HG02973 (cell line): ENCODE results near the gene ISOC2.
"Not testable (repeated sequence)": the region's sequence is repeated elsewhere in the genome, so short reads cannot be mapped to it uniquely, and the experiment has no call there.

Experiments
- ATAC-seq: cut with Tn5 transposase; IDR thresholded peaks from one replicate; pipeline ENCODE4 v1.9.1; 2021; ENCODE audit warnings: moderate library complexity; ENCODE audit not compliant: unreplicated experiment

ISOC2 gene, protein sequence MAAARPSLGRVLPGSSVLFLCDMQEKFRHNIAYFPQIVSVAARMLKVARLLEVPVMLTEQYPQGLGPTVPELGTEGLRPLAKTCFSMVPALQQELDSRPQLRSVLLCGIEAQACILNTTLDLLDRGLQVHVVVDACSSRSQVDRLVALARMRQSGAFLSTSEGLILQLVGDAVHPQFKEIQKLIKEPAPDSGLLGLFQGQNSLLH

DNA sequence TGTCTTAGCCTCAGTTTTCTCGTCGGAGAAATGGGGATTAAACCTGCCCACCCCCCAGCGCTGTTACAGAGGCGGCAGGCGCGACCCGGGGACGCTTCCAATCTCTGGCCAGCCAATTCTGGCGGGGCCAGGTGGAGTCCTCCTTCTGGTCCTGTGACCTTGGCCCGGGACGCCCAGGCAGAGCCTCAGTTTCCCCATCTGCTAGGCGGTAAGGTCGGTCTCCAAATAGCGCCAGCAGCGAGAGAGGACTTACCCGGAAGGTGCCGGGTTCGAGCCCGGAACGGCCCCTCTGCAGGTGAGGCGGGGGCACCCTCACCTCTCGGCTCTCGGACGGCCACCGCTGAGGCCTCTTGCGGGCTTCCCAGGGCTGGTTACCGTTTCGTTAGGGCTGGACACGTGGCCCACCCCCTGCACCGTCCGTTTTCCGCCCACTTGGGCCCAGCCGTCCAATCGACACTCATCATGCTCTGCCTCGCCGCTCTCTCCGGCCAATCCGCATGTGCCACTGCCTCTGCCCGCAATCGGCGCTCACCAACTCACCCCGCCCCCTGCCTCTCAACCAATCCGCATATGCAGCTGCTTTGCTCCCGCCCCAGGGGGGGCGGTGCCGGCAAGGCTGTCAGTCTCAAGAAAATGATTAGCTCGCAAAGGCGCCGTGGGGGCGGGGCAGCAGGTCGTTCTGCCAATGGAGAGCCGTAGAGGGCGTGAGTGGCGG is at the start of gene ISOC2:
Gene ISOC2, minus strand, starts transcription at position 384 of the 715 bp plus-strand sequence. CDS start 5,156 bp downstream, outside the sequence.
- peak; percentile 87 for ATAC-seq

DNA sequence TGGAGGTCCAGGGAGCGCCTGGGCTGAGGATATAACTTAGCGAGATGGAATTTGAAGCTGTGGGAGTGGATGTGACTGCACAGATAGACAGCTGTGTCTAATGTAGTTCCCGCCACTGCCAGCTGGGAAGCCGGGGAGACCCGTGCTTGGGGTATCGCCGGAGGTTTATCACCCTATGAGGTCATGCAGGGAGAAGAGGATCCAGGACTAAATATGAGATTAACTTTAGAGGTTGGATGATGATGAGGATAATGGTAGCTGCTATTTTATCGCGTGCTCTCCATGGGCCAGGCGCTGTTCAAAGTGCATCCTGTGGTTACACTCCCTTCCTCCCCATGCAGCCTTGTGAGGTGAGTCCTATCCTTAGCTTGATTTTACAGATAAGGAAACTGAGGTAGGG is 46.7 kb upstream of the ISOC2 start:
- ATAC-seq = no peak

DNA sequence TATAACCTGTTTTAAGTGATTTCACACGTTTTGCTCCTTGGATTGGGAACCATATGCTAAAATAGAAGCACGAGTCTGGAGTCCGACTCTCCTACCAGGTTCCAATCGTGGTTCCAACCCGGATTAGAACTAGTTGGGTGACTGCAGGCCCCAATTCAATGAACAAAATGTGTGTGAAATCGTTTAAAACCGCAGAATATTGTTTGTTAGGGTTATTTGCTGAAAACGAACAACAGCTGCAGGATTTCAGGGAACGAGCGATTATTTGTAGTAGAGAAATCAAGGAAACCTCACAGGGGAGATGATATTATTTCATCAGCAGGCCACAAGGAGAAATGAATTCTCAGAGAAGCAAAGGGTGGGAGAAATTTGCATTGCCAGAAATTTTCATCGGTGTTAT is 43.5 kb upstream of the ISOC2 start:
- no peak for ATAC-seq

DNA sequence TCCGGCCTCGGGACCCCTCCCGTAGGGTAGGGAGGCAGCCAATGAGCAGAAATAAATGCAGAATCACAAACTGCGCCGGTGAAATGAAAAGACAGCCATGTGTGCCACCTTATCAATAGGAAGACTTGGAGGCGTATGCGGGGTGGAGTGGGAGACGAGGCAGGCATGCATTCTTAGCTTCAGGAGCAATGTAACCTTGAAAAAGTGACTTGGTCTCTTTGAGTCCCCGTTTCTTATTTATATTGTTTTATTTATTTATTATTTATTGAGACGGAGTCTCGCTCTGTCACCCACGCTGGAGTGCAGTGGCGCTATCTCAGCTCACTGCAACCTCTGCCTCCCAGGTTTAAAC is 42.8 kb upstream of the ISOC2 start:
- ATAC-seq = no peak

DNA sequence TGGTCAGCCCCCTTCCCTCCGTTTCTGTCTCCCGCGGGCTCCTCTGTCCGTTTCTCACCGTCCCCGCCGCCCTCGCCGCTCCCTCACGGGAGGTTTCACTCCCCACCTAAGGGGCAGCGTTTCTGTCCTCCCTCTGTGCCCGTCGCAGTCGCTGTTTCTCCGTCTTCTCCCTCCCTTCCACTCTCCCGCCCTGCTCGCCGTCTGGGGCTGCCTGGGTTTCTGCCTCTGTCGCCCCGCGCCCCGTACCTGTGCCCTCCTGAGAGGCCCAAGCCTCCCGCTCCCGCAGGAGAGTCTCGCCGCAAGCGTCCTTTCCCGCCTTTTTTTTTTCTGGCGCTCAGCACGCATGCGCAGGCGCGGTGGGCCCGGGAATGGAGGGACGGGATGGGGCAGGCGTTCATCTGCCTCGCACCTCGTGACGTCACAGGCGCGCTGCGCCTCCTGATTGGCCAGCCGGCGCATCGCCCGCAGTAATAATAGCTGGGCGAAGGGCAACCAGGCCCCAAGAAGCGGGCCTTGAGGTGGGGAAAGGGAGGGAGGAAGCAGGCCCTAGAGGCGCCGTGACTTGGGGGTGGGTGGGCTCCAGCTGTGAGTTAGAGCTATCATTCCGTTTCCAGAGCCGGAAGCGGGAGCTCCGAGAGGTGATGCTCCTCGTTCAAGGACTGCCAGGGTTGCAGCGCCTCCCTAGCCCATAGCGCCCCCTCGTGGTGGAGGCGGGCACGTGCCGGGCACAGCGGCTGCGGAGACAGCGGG is 42.2 kb upstream of the ISOC2 start:
- peak; percentile 81 for ATAC-seq

DNA sequence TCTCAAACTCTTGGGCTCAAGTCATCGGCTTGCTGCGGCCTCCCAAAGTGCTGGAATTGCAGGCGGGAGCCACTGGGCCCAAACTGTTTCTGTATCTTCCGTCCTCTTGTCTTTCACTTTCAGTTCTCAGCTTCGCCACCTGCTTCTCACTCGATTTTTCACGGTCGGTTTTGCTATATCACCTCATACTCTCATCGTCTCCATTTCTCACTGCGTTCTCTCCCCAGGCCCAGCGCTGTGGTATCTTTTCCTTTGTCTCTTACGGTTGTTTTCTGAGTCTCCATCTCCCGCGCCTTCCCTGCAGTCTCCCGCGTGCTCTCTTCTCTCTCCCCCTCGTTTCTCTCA is 41.7 kb upstream of the ISOC2 start:
- no peak for ATAC-seq

DNA sequence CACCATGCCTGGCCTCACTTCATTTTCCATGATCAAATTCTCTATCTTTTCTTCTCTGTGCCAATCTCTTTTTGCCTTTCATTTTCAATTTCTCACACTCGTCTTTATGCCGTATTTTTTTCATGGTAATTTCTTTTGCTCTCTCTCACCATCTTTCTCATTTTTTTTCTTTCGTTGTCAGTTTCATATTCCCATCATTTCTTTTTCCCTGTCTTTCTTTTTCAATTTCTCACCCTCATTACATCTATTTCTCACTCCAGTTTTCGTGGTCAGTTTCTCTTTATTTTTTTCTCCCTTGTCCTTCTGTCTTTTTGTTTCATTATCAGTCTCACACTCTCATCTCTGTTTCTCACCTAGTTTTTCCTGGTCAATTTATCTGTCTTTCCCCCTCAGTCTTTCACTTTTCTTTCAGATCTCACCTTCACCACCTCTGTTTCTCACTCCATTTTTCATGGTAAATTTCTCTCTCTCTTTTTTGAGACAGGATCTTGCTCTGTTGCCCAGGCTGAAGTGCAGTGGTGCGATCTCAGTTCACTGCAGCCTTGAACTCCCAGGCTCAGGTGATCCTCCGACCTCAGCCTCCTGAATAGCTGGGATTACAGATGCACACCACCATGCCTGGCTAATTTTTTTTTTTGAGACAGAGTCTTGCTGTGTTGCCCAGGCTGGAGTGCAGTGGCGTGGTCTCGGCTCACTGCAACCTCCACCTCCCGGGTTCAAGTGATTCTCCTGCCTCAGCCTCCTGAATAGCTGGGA is 40.9 kb upstream of the ISOC2 start:
- ATAC-seq = no peak

DNA sequence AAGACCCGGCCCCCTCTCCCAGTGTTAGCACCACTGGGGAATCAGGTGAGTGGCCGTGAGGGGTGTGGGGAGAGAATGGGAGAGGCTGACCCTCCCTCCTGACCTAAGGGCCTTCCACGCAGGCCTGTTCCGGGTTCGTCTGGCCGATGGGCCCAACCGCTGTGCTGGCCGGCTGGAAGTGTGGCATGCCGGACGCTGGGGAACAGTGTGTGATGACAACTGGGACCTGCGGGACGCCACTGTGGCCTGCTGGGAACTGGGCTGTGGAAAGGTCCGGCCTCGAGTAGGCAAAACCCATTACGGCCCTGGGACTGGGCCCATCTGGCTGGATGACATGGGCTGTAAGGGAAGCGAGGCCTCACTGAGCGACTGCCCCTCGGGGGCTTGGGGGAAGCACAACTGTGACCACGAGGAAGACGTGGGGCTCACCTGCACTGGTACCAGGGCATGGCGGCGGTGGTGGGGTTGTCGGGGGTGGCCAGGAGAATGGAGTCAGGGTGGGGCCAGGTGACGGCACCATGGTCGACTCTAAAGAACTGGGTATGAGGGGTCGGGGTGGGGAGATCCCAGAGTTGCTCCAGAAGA is 39.0 kb upstream of the ISOC2 start:
- ATAC-seq = no peak

DNA sequence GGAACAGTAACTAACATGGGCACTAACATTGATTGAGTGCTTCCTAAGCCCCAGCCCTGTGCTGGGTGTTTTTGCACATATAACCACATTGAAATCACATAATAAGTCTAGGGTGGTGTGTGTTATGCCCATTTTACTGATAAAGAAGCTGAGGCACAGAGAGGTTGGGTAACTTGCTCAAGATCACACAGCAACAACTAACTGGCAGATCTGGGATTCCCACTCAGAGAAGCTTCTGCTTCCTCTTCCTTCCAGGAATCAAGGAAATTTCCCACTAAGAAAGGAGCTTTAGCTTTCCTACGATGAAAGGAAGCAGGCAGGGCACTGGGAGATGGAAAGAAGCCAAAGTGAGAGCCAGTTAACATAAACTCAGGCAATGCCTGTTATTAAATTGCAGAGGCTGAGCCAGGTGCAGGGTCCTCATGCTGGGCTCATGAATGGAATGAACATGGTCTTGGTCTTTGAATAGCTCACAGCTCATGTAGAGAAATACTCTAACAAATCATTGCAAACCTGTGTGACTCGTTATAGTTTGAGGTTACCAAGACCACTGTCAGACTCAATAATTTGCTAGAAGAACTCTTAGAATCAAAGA is 36.9 kb upstream of the ISOC2 start:
- no peak for ATAC-seq

DNA sequence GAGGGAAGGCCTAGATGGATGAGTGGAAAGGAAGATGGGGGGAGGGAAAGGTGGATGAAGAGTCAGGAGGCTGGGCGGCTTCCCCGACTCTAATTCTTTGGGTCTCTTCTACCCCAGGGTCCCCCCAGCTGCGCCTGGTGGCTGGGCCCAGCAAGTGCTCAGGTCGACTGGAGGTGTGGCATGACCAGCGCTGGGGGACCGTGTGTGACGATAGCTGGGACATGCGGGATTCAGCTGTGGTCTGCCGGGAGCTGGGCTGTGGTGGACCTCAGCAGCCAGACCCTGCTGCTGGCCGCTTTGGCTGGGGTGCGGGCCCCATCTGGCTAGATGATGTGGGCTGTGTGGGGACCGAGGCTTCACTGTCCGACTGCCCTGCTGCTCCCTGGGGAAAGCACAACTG is 36.3 kb upstream of the ISOC2 start:
- no peak for ATAC-seq

DNA sequence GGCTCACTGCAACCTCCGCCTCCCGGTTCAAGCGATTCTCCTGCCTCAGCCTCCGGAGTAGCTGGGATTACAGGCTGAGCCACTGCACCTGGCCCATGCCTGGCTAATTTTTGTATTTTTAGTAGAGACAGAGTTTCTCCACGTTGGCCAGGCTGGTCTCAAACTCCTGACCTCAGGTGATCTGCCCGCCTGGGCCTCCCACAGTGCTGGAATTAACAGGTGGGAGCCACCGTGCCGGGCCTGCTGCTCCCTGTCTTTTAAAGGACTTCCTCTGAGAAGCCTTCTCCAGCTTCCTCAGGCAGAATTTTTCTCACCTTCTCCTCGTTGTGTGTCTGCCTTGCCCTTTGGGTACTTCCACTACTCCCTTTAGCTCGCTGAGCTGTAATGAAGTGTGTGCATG is 35.4 kb upstream of the ISOC2 start:
- ATAC-seq = not testable (repeated sequence)

DNA sequence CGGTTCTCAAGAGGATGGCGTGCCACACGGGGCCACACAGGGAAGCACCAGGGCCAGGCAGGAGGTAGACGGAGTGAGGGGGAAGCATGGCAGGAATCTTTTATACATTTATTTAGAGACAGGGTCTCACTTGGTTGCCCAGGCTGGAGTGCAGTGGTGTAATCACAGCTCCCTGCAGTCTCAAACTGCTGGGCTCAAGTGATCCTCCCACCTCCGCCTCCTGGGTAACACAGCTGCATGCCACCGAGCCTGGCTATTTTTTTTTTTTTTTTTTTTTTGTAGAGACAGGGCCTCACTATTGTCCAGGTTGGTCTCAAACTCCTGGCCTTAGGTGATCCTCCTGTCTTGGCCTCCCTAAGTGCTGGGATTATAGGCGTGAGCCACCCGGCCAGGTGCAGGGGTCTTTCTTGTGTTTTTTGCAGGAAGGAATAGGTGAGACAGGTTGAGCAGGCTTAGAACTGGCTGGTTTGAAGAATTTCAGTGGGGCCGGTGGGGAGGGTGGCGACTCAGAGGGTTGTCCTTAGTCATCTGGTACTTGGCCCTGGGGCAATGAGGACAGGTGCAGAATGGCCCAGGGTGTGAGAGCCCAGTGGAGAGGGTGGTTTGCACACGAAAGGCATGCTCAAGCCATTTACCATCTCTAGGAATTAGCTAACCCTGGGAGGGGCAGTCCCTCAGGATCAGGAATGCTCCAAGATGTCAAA is 34.4 kb upstream of the ISOC2 start:
- ATAC-seq = no peak

DNA sequence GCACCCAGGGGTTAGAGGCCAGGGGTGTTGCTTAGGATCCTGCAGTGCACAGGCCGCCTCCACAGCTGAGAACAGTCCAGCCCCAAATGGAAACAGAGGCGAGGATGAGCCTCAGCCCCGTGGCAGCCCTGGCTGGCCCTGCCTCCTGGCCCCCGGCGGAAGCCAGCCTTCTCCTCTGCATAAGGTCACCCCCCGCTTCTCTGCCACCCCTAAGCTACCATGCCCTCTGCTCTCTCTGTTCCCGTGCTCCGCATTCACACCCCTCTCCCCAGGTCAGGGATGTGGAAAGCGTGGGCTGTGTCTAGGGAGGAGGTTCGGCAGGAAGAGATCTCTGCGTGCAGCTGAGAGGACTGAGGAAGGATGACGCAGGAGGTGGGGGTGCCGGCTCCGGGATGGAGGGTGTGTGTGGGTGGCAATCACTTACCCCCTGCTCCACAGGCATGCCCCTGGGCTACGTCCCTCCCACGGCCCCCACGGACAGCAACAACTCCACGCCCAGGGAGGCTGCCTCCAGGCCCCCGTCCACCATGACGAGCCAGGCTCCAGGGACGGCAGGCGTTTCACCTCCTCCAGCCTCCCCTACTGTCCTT is 32.8 kb upstream of the ISOC2 start:
- no peak for ATAC-seq

DNA sequence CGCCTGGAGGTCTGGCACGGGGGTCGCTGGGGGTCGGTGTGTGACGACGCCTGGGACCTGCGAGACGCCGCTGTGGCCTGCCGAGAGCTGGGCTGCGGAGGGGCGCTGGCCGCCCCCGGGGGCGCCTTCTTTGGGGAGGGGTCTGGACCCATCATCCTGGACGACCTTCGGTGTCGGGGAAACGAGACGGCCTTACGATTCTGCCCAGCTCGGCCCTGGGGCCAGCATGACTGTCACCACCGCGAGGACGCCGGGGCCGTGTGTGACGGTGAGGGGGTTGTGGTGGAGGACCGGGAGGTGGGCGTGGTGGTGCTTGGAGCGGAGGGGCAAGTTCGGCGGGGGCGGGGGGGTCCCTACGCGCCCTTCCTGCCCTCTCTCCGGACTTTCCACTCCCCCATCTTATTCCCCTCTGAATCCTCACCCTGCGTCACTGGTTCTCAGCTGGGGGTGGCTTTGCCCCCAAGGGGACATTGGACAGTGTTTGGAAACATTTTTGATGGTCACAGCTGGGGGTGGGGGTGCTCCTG is 32.3 kb upstream of the ISOC2 start:
- ATAC-seq = no peak

DNA sequence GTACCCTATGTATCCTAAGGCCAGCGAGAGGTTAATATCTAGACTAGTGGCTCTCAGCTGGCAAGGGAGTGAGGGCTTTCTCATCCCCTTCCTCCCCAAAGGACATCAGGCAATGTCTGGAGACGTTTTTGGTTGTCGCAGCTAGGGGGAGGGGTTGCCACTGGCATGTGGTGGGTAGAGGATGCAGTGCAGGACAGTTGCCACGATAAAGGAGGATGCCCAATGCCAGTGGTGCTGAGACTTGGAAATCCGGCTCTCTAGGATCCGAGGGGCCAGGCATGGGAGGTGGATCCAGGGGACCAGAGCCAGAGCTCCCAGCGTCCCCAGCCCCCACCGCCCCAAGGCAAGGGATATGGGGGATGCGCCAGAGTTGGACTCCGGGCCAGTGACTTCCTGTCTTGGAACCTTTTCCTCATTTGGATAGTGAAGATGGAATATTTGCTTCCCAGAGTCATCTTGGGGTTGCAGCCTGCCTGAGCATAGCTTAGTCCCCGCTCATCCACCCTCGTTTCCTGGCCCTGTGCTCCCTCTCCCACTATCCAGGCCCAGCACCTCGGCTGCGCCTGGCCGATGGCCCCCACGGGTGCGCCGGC is 31.7 kb upstream of the ISOC2 start:
- ATAC-seq = no peak

DNA sequence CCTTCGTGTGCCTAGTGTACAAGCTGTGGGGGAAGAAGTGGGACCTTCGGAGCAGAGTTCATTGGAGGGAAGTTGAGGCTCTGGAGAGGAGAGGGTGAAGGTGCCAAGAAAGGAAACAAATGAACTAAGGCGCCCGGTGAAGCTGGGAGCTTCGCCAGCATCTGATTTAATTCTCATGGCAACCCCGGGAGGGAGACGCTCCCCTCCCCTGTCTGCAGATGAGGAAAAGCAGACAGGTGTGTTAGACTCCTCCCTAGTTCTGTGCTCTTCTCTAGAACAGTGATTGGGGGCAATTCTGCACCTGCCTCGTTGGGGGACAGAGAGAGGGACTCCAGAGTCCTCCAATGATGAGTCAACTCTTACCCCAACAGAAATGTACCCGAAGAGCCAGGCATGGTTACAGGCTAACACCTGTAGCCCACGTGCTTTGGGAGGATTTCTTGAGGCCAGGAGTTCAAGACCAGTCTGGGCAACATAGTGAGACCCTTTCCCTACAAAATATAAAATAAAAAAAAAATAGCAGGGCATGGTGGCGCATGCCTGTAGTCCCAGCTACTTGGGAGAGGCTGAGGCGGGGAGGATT is 31.0 kb upstream of the ISOC2 start:
- ATAC-seq = no peak

DNA sequence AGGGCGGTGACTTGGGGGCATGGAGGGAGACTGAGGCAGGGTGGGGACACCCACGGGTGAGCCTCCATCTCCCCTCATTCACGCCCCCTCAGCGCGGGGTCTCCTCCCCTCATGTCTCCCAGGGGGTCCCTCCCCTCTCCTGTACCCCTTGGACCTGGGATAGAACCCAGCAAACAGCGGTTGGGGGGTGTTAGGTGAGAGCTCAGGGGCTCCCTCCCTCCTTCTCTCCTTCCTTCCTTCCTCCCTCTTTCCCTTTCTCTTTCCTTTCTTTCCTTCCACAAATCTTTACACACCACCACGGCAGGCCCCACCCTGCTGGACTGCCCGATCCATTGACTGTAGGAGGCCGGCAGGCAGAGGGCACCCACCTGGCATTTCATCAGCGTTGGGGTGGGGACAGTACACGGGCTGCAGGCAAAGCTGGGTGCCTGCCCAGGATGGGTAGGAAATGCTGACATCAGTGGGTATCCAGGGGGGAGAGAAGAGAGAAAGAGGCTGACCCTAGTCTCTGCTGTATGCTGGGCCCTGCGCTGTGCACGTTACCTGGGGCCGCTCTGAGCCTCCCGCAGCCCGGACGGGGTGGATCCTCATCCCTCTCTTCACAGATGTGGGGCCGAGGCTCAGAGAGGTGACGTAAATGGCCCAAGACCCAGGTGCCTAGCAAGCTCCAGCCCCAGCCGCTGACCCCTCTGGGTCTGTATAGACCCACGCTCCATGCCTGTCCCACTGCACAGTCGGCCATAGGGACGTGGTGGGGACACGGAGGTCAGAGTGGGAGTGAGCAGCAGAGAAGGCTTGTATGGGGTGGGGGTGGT is 30.3 kb upstream of the ISOC2 start:
- no peak for ATAC-seq
